NCI-H1436 (cell line): ENCODE results near the gene DOCK8.
"Not testable (repeated sequence)": the region's sequence is repeated elsewhere in the genome, so short reads cannot be mapped to it uniquely, and the experiment has no call there.

Experiments used
- DNase-seq: peaks from one replicate; lab custom pipeline; 2025; lab: John Stamatoyannopoulos, UW

DOCK8 gene

GRCh38 chr9:224582-225520, 10.2 kb downstream of the DOCK8 start:
- DNase-seq = no peak

GRCh38 chr9:227860-228259, 13.2 kb downstream of the DOCK8 start:
- no peak for DNase-seq

GRCh38 chr9:228929-229695, 14.4 kb downstream of the DOCK8 start:
- DNase-seq = no peak

- not testable (repeated sequence) for DNase-seq
These were observed 17.0 kb downstream of the DOCK8 start for GRCh38 chr9:231625-232024.

- DNase-seq = not testable (repeated sequence)
These were observed 19.0 kb downstream of the DOCK8 start for GRCh38 chr9:233708-234107.

GRCh38 chr9:237141-237857, 22.6 kb downstream of the DOCK8 start:
- DNase-seq = no peak

GRCh38 chr9:237858-238345, 23.2 kb downstream of the DOCK8 start:
- DNase-seq = no peak

- no peak for DNase-seq
These were observed 27.9 kb downstream of the DOCK8 start for GRCh38 chr9:242461-243080.

GRCh38 chr9:248278-248961, 33.8 kb downstream of the DOCK8 start:
- DNase-seq = no peak

- no peak for DNase-seq
These were observed 34.4 kb downstream of the DOCK8 start for GRCh38 chr9:249025-249424.

- no peak for DNase-seq
These were observed 35.4 kb downstream of the DOCK8 start for GRCh38 chr9:250039-250438.

- no peak for DNase-seq
These were observed 36.0 kb downstream of the DOCK8 start for GRCh38 chr9:250625-251024.

- no peak for DNase-seq
These were observed 36.7 kb downstream of the DOCK8 start for GRCh38 chr9:251398-251797.

GRCh38 chr9:253539-253938, 38.9 kb downstream of the DOCK8 start:
- DNase-seq = no peak

- DNase-seq = no peak
These were observed 39.9 kb downstream of the DOCK8 start for GRCh38 chr9:254516-254915.

GRCh38 chr9:257957-258356, 43.3 kb downstream of the DOCK8 start:
- no peak for DNase-seq

- no peak for DNase-seq
These were observed 45.0 kb downstream of the DOCK8 start for GRCh38 chr9:259405-260404.

- DNase-seq = no peak
These were observed 49.6 kb downstream of the DOCK8 start for GRCh38 chr9:264231-264630.

GRCh38 chr9:265209-265870, 50.7 kb downstream of the DOCK8 start:
- no peak for DNase-seq
